ENCODE data around the gene PSMD13.

The PSMD13 gene

GRCh38 chr11:299081-299891 is 62.5 kb downstream of the PSMD13 start, which contains the start of gene IFITM5:
TSS of gene IFITM5 (minus strand) at chr11:299526. CDS start at chr11:299490, 36 bp downstream.
- no peak for DNase-seq (ENCODE audit: low read depth, low spot score)

- no peak for DNase-seq (ENCODE audit: low read depth, low spot score)
Measured at GRCh38 chr11:299951-300735, 63.4 kb downstream of the PSMD13 start.
